ENCODE results near the gene PDSS1. TPM values are rescaled to one million over a fixed set of nuclear protein-coding genes. Genes with fewer than 3 reads are reported as not detected.

PDSS1 gene
- total and polyA plus RNA-seq, 2 of the 13 experiments (the other 11 are each of a cell fraction or from before 2014, with no cell fraction given): 18.7 to 19.3 TPM

DNA sequence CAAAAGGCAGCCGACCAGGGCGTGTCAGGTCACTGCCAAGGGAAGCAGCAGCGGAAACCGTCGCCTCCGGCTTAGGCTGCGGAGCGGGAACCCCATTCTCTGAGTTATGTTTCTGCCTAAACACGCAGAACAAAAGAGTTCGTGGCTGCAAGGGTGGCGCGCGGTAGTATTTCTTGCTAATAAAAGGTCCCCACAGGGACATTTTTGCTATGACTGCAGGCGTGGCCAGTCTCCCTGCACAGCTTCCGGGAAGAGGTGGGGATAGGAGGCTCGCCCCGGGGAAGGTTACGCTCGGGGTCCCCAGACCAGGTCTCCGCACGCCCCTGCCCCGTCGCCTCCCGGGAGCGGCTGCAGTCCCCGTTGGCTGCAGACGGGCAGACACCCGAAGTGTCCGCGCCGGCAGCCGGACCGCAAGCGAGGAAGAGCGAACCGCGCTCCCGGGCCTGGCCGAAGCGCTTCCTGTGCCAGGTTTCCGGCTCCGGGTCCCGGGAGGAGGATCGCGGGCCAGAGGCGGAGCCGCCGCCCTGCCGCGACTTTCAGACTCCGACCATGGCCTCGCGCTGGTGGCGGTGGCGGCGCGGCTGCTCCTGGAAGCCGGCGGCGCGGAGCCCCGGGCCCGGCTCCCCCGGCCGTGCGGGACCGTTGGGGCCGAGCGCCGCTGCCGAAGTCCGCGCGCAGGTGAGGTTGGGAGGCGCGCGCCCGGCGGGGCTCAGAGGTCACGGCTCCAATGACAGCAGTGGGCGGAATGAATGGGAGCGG, at the start of gene PDSS1 (continued):
- TF ChIP-seq, protein P1, sequence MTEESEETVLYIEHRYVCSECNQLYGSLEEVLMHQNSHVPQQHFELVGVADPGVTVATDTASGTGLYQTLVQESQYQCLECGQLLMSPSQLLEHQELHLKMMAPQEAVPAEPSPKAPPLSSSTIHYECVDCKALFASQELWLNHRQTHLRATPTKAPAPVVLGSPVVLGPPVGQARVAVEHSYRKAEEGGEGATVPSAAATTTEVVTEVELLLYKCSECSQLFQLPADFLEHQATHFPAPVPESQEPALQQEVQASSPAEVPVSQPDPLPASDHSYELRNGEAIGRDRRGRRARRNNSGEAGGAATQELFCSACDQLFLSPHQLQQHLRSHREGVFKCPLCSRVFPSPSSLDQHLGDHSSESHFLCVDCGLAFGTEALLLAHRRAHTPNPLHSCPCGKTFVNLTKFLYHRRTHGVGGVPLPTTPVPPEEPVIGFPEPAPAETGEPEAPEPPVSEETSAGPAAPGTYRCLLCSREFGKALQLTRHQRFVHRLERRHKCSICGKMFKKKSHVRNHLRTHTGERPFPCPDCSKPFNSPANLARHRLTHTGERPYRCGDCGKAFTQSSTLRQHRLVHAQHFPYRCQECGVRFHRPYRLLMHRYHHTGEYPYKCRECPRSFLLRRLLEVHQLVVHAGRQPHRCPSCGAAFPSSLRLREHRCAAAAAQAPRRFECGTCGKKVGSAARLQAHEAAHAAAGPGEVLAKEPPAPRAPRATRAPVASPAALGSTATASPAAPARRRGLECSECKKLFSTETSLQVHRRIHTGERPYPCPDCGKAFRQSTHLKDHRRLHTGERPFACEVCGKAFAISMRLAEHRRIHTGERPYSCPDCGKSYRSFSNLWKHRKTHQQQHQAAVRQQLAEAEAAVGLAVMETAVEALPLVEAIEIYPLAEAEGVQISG (CRISPR knock-in tag; IDR thresholded peaks at IDR 0.05): peak; percentile 78
- TF ChIP-seq NKX3-1 (CRISPR knock-in tag; IDR thresholded peaks at IDR 0.05): 0 out of 2 replicates have a peak, but pooled peaks have one; percentile 12
- 0 out of 2 replicates have a peak, but pooled peaks have one; percentile 9 for TF ChIP-seq ZNF589 (CRISPR knock-in tag; conservative IDR thresholded peaks at IDR 0.05)
- TF ChIP-seq, protein P2, sequence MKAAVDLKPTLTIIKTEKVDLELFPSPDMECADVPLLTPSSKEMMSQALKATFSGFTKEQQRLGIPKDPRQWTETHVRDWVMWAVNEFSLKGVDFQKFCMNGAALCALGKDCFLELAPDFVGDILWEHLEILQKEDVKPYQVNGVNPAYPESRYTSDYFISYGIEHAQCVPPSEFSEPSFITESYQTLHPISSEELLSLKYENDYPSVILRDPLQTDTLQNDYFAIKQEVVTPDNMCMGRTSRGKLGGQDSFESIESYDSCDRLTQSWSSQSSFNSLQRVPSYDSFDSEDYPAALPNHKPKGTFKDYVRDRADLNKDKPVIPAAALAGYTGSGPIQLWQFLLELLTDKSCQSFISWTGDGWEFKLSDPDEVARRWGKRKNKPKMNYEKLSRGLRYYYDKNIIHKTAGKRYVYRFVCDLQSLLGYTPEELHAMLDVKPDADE (CRISPR knock-in tag; IDR thresholded peaks at IDR 0.05): no peak
- TF ChIP-seq HCFC1 (IDR thresholded peaks at IDR 0.05; ENCODE audit: low read depth, low read length): peak; percentile 18; the same call in 1 of the 2 replicates
- TF ChIP-seq ZNF607 (CRISPR knock-in tag; IDR thresholded peaks at IDR 0.05; ENCODE audit: borderline replicate concordance): no peak
- TF ChIP-seq, protein P3, sequence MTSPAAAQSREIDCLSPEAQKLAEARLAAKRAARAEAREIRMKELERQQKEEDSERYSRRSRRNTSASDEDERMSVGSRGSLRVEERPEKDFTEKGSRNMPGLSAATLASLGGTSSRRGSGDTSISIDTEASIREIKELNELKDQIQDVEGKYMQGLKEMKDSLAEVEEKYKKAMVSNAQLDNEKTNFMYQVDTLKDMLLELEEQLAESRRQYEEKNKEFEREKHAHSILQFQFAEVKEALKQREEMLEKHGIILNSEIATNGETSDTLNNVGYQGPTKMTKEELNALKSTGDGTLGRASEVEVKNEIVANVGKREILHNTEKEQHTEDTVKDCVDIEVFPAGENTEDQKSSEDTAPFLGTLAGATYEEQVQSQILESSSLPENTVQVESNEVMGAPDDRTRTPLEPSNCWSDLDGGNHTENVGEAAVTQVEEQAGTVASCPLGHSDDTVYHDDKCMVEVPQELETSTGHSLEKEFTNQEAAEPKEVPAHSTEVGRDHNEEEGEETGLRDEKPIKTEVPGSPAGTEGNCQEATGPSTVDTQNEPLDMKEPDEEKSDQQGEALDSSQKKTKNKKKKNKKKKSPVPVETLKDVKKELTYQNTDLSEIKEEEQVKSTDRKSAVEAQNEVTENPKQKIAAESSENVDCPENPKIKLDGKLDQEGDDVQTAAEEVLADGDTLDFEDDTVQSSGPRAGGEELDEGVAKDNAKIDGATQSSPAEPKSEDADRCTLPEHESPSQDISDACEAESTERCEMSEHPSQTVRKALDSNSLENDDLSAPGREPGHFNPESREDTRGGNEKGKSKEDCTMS (CRISPR knock-in tag; conservative IDR thresholded peaks at IDR 0.05): no peak
- peak; percentile 34; the same call in 1 of the 2 replicates for TF ChIP-seq KDM3A (CRISPR knock-in tag; IDR thresholded peaks at IDR 0.05; ENCODE audit: low read depth)
- no peak for TF ChIP-seq ZNF446 (CRISPR knock-in tag; IDR thresholded peaks at IDR 0.05)
- TF ChIP-seq PAX8 (CRISPR knock-in tag; IDR thresholded peaks at IDR 0.05; ENCODE audit: borderline replicate concordance): no peak
- TF ChIP-seq ZNF598 (CRISPR knock-in tag; IDR thresholded peaks at IDR 0.05; ENCODE audit: borderline replicate concordance): no peak
- TF ChIP-seq FOXM1 (CRISPR knock-in tag; IDR thresholded peaks at IDR 0.05): no peak
- TF ChIP-seq, protein P4, sequence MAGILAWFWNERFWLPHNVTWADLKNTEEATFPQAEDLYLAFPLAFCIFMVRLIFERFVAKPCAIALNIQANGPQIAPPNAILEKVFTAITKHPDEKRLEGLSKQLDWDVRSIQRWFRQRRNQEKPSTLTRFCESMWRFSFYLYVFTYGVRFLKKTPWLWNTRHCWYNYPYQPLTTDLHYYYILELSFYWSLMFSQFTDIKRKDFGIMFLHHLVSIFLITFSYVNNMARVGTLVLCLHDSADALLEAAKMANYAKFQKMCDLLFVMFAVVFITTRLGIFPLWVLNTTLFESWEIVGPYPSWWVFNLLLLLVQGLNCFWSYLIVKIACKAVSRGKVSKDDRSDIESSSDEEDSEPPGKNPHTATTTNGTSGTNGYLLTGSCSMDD (CRISPR knock-in tag; IDR thresholded peaks at IDR 0.05): no peak
- TF ChIP-seq TEAD3 (CRISPR knock-in tag; optimal IDR thresholded peaks at IDR 0.05; ENCODE audit: borderline replicate concordance): no peak
- no peak for TF ChIP-seq ZNF326 (CRISPR knock-in tag; IDR thresholded peaks at IDR 0.05; ENCODE audit: borderline replicate concordance)

All from HepG2 (cell line).